Stimulated activated CD4-positive, alpha-beta T cell treated with anti-CD3 and anti-CD28 coated beads, Interleukin-15, amount 100 ng/mL, for 48 hours (primary cell): ENCODE data around the gene CLSTN1.

Experiments used
- DNase-seq, 2 donors: peaks; one replicate each; pipeline ENCODE4 v3.0.0-alpha.2; 2020; ENCODE audit warnings: low read depth in 2 of 2

CLSTN1 gene

GRCh38 chr1:9730096-9730901 is 93.5 kb downstream of the CLSTN1 start:
- DNase-seq: no peak

GRCh38 chr1:9729523-9729922 is 94.2 kb downstream of the CLSTN1 start:
- DNase-seq: no peak

- DNase-seq: peak; percentile 63 to 66
Measured at GRCh38 chr1:9728451-9729295, 95.1 kb downstream of the CLSTN1 start.

- DNase-seq: no peak
Measured at GRCh38 chr1:9726905-9727595, 96.7 kb downstream of the CLSTN1 start.

- DNase-seq: no peak
Measured at GRCh38 chr1:9726406-9726805, 97.4 kb downstream of the CLSTN1 start.

GRCh38 chr1:9724706-9725476 is 98.9 kb downstream of the CLSTN1 start:
- peak in 1 of 2 donors; percentile 66 for DNase-seq

- DNase-seq: no peak
Measured at GRCh38 chr1:9723926-9724325, 99.8 kb downstream of the CLSTN1 start.

- no peak for DNase-seq
Measured at GRCh38 chr1:9723068-9723805, 100.5 kb downstream of the CLSTN1 start.

- no peak for DNase-seq
Measured at GRCh38 chr1:9722378-9722749, 101.4 kb downstream of the CLSTN1 start.

- DNase-seq: peak in 1 of 2 donors; percentile 63
Measured at GRCh38 chr1:9721606-9722377, 102.0 kb downstream of the CLSTN1 start.

GRCh38 chr1:9720785-9721605 is 102.8 kb downstream of the CLSTN1 start:
- DNase-seq: no peak

- no peak for DNase-seq
Measured at GRCh38 chr1:9719978-9720722, 103.6 kb downstream of the CLSTN1 start.

GRCh38 chr1:9718006-9718680 is 105.6 kb downstream of the CLSTN1 start:
- no peak for DNase-seq

GRCh38 chr1:9717193-9718005 is 106.4 kb downstream of the CLSTN1 start:
- DNase-seq: peak; percentile 78 to 83

- DNase-seq: no peak
Measured at GRCh38 chr1:9716404-9717192, 107.2 kb downstream of the CLSTN1 start.

- DNase-seq: no peak
Measured at GRCh38 chr1:9715536-9716226, 108.1 kb downstream of the CLSTN1 start.
